HepG2 (cell line): ENCODE results near the gene TSPAN9. TPM values are rescaled to one million over a fixed set of nuclear protein-coding genes. Genes with fewer than 3 reads are reported as not detected.

Experiments
- ATAC-seq: fragments of 200-7000 bp; cut with Tn5 transposase; 3 replicates; pipeline ENCODE4 v1.9.1; 2020; ENCODE audit warnings: mild to moderate bottlenecking, moderate library complexity
- BruUV-seq: library from RNA; stranded (reverse); fragments of 400-500 nt; replicated peaks from 2 replicates; lab custom pipeline; 2021; lab: Mats Ljungman, UMichigan
- CTCF ChIA-PET: fragments of 300-600 bp; formaldehyde crosslinking; extraction: SDS; loops from one replicate; lab custom pipeline; 2021; ENCODE audit warnings: low total read pairs, inconsistent platforms, low intra/inter-chr PET ratio; lab: Yijun Ruan, JAX
- POLR2A ChIA-PET: fragments of 350-600 bp; sonication (Branson Sonifier 250); formaldehyde crosslinking; loops from one replicate; lab custom pipeline; 2020; ENCODE audit warnings: antibody characterized with exemption, inconsistent platforms; lab: Yijun Ruan, JAX
- DNase-seq: peaks from one replicate; pipeline ENCODE4 v3.0.0-alpha.2; 2015; ENCODE audit warnings: low spot score
- FAIRE-seq: peaks from 3 replicates; lab custom pipeline; 2011; peaks lifted over from hg19 to GRCh38; lab: Jason Lieb, UNC
- H2AFZ ChIP-seq: one replicate; pipeline ENCODE4 v1.6.1; 2011; ENCODE audit warnings: low read length, inconsistent platforms
- H3K27ac ChIP-seq: fragments of 300-600 bp; 3 replicates; pipeline ENCODE4 v1.8.0; 2011; ENCODE audit warnings: mixed run types, mild to moderate bottlenecking, mixed read lengths, low read length, inconsistent platforms; ENCODE audit not compliant: insufficient read depth; ENCODE audit errors: extremely low read length
- H3K27me3 ChIP-seq, 2 experiments: fragments of 200-600 bp in 1 of 2; 2 replicates in 1 of 2; 3 replicates in 1 of 2; pipeline versions ENCODE4 v1.6.0 to v1.8.0; 2011; ENCODE audit warnings: low read length in 2 of 2, mild to moderate bottlenecking in 2 of 2, moderate library complexity in 2 of 2, inconsistent platforms in 1 of 2; ENCODE audit not compliant: insufficient read depth in 2 of 2, control insufficient read depth in 1 of 2
- H3K36me3 ChIP-seq, 2 experiments: fragments of 200-600 bp in 1 of 2; replicated peaks in 1 of 2; 2 replicates in 1 of 2; 3 replicates in 1 of 2; pipeline versions ENCODE4 v1.5.1 to v1.8.0; 2011; ENCODE audit warnings: low read length in 2 of 2, inconsistent platforms in 1 of 2; ENCODE audit not compliant: insufficient read depth in 2 of 2, control insufficient read depth in 1 of 2
- H3K4me1 ChIP-seq: 2 replicates; pipeline ENCODE4 v1.5.1; 2012; ENCODE audit warnings: low read length, inconsistent platforms; ENCODE audit not compliant: insufficient read depth
- H3K4me2 ChIP-seq: 2 replicates; pipeline ENCODE4 v1.6.0; 2011; ENCODE audit warnings: low read depth, low read length, inconsistent platforms
- H3K4me3 ChIP-seq, 3 experiments: fragments of 200-600 bp in 1 of 3; sonication (generic), shearing (Covaris generic) in 1 of 3; replicated peaks in 1 of 3; 2 replicates each; pipeline ENCODE4 v1.5.1; 2011 to 2016; ENCODE audit warnings: low read length in 3 of 3, inconsistent platforms in 2 of 3, low read depth in 2 of 3, mild to moderate bottlenecking in 2 of 3, control low read depth in 1 of 3, mixed read lengths in 1 of 3; ENCODE audit not compliant: insufficient read depth in 1 of 3
- H3K79me2 ChIP-seq: one replicate; pipeline ENCODE4 v1.6.1; 2011; ENCODE audit warnings: low read length, inconsistent platforms; ENCODE audit not compliant: insufficient read depth
- H3K9ac ChIP-seq: 2 replicates; pipeline ENCODE4 v1.6.0; 2011; ENCODE audit warnings: mild to moderate bottlenecking, low read depth, low read length, inconsistent platforms; ENCODE audit not compliant: insufficient read depth
- H3K9me3 ChIP-seq: 2 replicates; pipeline ENCODE4 v1.5.1; 2012; ENCODE audit warnings: mild to moderate bottlenecking, low read length
- H4K20me1 ChIP-seq: 2 replicates; pipeline ENCODE4 v1.6.0; 2011; ENCODE audit warnings: inconsistent platforms, mild to moderate bottlenecking, low read length, moderate library complexity; ENCODE audit not compliant: insufficient read depth
- CBX2 ChIP-seq, 2 experiments: fragments of 200-600 bp in 1 of 2; sonication (generic); formaldehyde crosslinking in 1 of 2; IDR thresholded peaks; 2 replicates each; pipeline versions ENCODE4 v1.7.0 to v1.8.1; 2018 to 2022; ENCODE audit warnings: low read depth in 2 of 2, low read length in 1 of 2, mild to moderate bottlenecking in 1 of 2, missing genetic modification reagents in 1 of 2
- CCDC6 ChIP-seq: sonication (generic); formaldehyde crosslinking; IDR thresholded peaks from 2 replicates; pipeline ENCODE4 v1.8.1; 2022; ENCODE audit warnings: mild to moderate bottlenecking, missing genetic modification reagents, moderate library complexity
- HNRNPLL ChIP-seq: fragments of 200-400 bp; formaldehyde crosslinking; IDR thresholded peaks from 2 replicates; pipeline ENCODE4 v1.6.1; 2017; ENCODE audit warnings: mild to moderate bottlenecking, low read depth, low read length; ENCODE audit not compliant: poor library complexity, severe bottlenecking
- KAT2B ChIP-seq: fragments of 150-350 bp; IDR thresholded peaks from 2 replicates; pipeline ENCODE4 v1.6.1; 2014; ENCODE audit warnings: low read depth, low read length, borderline replicate concordance
- NFIC ChIP-seq: IDR thresholded peaks from 2 replicates; pipeline ENCODE4 v1.6.1; 2012; ENCODE audit warnings: mild to moderate bottlenecking, low read length, inconsistent platforms
- NRL ChIP-seq: sonication (generic); formaldehyde crosslinking; IDR thresholded peaks from 2 replicates; pipeline ENCODE4 v1.5.0; 2020; ENCODE audit warnings: missing genetic modification reagents, mild to moderate bottlenecking, moderate library complexity, borderline replicate concordance
- RFX5 ChIP-seq: IDR thresholded peaks from 2 replicates; pipeline ENCODE4 v1.6.1; 2011; ENCODE audit warnings: low read depth, low read length, improper control_type of control experiment
- RXRB ChIP-seq: IDR thresholded peaks from 2 replicates; pipeline ENCODE4 v1.6.1; 2016; ENCODE audit warnings: borderline replicate concordance, missing genetic modification reagents, missing compliant biosample characterization
- SMYD3 ChIP-seq: sonication (generic); formaldehyde crosslinking; IDR thresholded peaks from 2 replicates; pipeline ENCODE4 v1.8.1; 2023; ENCODE audit warnings: mild to moderate bottlenecking, missing genetic modification reagents
- SRSF9 ChIP-seq: fragments of 200-400 bp; formaldehyde crosslinking; IDR thresholded peaks from 2 replicates; pipeline ENCODE4 v1.6.1; 2018; ENCODE audit warnings: borderline replicate concordance, mild to moderate bottlenecking, low read depth, low read length; ENCODE audit not compliant: insufficient read depth, poor library complexity, severe bottlenecking
- TARDBP ChIP-seq: sonication (generic); formaldehyde crosslinking; IDR thresholded peaks from 2 replicates; pipeline ENCODE4 v1.8.0; 2022; ENCODE audit warnings: mild to moderate bottlenecking, missing genetic modification reagents
- U2AF2 ChIP-seq: fragments of 200-400 bp; formaldehyde crosslinking; IDR thresholded peaks from 2 replicates; pipeline ENCODE4 v1.6.1; 2017; ENCODE audit warnings: low read depth, mild to moderate bottlenecking, low read length
- ZNF501 ChIP-seq: sonication (generic); formaldehyde crosslinking; IDR thresholded peaks from 2 replicates; pipeline ENCODE4 v1.5.1; 2020; ENCODE audit warnings: mild to moderate bottlenecking, moderate library complexity, missing genetic modification reagents
- ZNF878 ChIP-seq: sonication (generic); formaldehyde crosslinking; IDR thresholded peaks from 2 replicates; pipeline ENCODE4 v1.8.1; 2023; ENCODE audit warnings: mild to moderate bottlenecking, missing genetic modification reagents, moderate library complexity
- ZSCAN31 ChIP-seq: sonication (generic); formaldehyde crosslinking; IDR thresholded peaks from 2 replicates; pipeline ENCODE4 v1.5.0; 2020; ENCODE audit warnings: low read depth, mild to moderate bottlenecking, missing genetic modification reagents
- WGBS: methylation state at CpG from one replicate; pipeline ENCODE4 v1.1.6; 2017; ENCODE audit warnings: low lambda C conversion rate; 5-methylcytosine and 5-hydroxymethylcytosine counted together
- in situ Hi-C: cut with HindIII; loops from 2 replicates; pipeline ENCODE4 v1.10.0; 2017; ENCODE audit warnings: low pct_unique_long_range_greater_than_20kb; ENCODE audit not compliant: extremely low pct_ligation_motif_present
- intact Hi-C: fragments of 100-400 bp; cut with micrococcal nuclease; formaldehyde crosslinking; loops from one replicate; pipeline ENCODE4 v1.10.0; 2022; ENCODE audit not compliant: unreplicated experiment
- polyA plus RNA-seq, 8 experiments: library from polyadenylated mRNA; depleted of rRNA in 3 of 8; stranded (reverse) in 7 of 8; unstranded in 1 of 8; fragments of >200 nt; fragmentation: Illumina TruSeq in 4 of 8; extraction: Trizol in 4 of 8; gene quantifications; 2 replicates each; pipeline versions ENCODE4 v1.2.1 to v1.2.3, GENCODE V29; 2011 to 2016; ENCODE audit warnings: low read depth in 4 of 8, missing spikeins in 1 of 8, mixed read lengths in 1 of 8; ENCODE audit not compliant: insufficient read depth in 1 of 8
- total RNA-seq, 5 experiments: library from RNA; depleted of rRNA; stranded (reverse); fragments of >200 nt; fragmentation: Illumina TruSeq; extraction: Trizol; gene quantifications; 2 replicates each; pipeline ENCODE4 v1.2.3, GENCODE V29; 2016; ENCODE audit warnings: low read depth in 1 of 5

Gene TSPAN9
- total and polyA plus RNA-seq, 2 of the 13 experiments (the other 11 are each of a cell fraction or from before 2014, with no cell fraction given), result 18.1 to 42.3 TPM

- no peak for FAIRE-seq
- DNase-seq, result no peak
- Histone ChIP-seq H3K27me3 (no peaks in the 10 kb centered on the region), H3K9ac (no peak overlapping the region), H3K4me3 (no peak overlapping the region), H3K79me2 (no peaks in the 10 kb centered on the region), H3K4me1 (no peaks in the 10 kb centered on the region), H3K9me3 (no peaks in the 10 kb centered on the region), H2AFZ (no peak overlapping the region), H3K27ac (no peak overlapping the region), H3K36me3 (peaks cover 0 to 7% of the 10 kb centered on the region in 2 experiments; a peak in 2 of 5 replicates), H4K20me1 (no peaks in the 10 kb centered on the region), H3K4me2 (no peak overlapping the region)
- ATAC-seq, result no peak
- CTCF ChIA-PET, result no interaction called here
- in situ Hi-C loops (no loop called here), intact Hi-C loops (no loop called here)
- 93% methylated on average over 10 of the region's 10 CpGs for WGBS
- TF ChIP-seq HNRNPLL, result no peak
- no peak for TF ChIP-seq SRSF9
- TF ChIP-seq NFIC, result no peak
- TF ChIP-seq CBX2 (IDR thresholded peaks at IDR 0.05; ENCODE audit: low read depth, low read length), result no peak
- TF ChIP-seq CBX2 (CRISPR knock-in tag; IDR thresholded peaks at IDR 0.05; ENCODE audit: low read depth), result no peak
- no peak for TF ChIP-seq ZNF501
- no peak for TF ChIP-seq NRL (CRISPR knock-in tag)
- TF ChIP-seq KAT2B, result no peak
- no peak for TF ChIP-seq ZNF878 (CRISPR knock-in tag)
- no peak for TF ChIP-seq RFX5
- TF ChIP-seq SMYD3, result no peak
- no peak for TF ChIP-seq RXRB (CRISPR knock-in tag)
- TF ChIP-seq ZSCAN31, result no peak
- no peak for TF ChIP-seq CCDC6 (CRISPR knock-in tag)
- no peak for TF ChIP-seq U2AF2
- TF ChIP-seq TARDBP (CRISPR knock-in tag), result no peak
- BruUV-seq, result no TSS peak
- POLR2A ChIA-PET, result no interaction called here
Observed at GRCh38 chr12:3262470-3262869, 185.3 kb downstream of the TSPAN9 start.
